H1 (cell line): ENCODE measurements around the gene NME1. TPM values are rescaled to one million over a fixed set of nuclear protein-coding genes. Genes with fewer than 3 reads are reported as not detected.

Experiments used
- PHF8 ChIP-seq: fragments of 200-600 bp; sonication (generic); conservative IDR thresholded peaks from 2 replicates; pipeline ENCODE4 v1.7.1; 2012; ENCODE audit warnings: low read depth, mild to moderate bottlenecking, inconsistent platforms, low read length, moderate library complexity
- polyA plus RNA-seq, 7 experiments: library from polyadenylated mRNA; depleted of rRNA in 3 of 7; stranded (reverse) in 5 of 7; unstranded in 2 of 7; fragments of >200 nt in 5 of 7; fragments of 200-250 nt in 2 of 7; gene quantifications; 1 replicate in 5 of 7; 2 replicates in 1 of 7; 4 replicates in 1 of 7; pipeline versions ENCODE4 v1.2.1 to v1.2.3, GENCODE V29; 2011 to 2013; ENCODE audit warnings: missing spikeins in 2 of 7, mixed read lengths in 2 of 7
- total RNA-seq: library from RNA; stranded (reverse); fragmentation: NEBNext Ultra II Directional; extraction: Animal tissue kit (Norgen Biotek cat#: 25700); gene quantifications from 2 replicates; pipeline ENCODE4 v1.2.1, GENCODE V29; 2021

The NME1 gene
- total and polyA plus RNA-seq, 2 of the 8 experiments (the other 6 are each of a cell fraction or from before 2014, with no cell fraction given), result 307 to 380 TPM

GRCh38 chr17:51144266-51145022, 8.9 kb upstream of the NME1 start (continued):
- TF ChIP-seq PHF8, result no peak
